Endothelial cell of umbilical vein (primary cell): ENCODE data around the gene BRD2. TPM values are rescaled to one million over a fixed set of nuclear protein-coding genes. Genes with fewer than 3 reads are reported as not detected.

Source experiments
- BruUV-seq: library from RNA; stranded (reverse); fragments of 400-500 nt; replicated peaks from 2 replicates; lab custom pipeline; 2021; lab: Mats Ljungman, UMichigan
- CTCF ChIA-PET: fragments of 300-600, 350-600 bp; sonication (Branson Sonifier 250); formaldehyde crosslinking; loops from one replicate; lab custom pipeline; 2021; ENCODE audit warnings: antibody characterized with exemption, inconsistent platforms; lab: Charles Lee
- POLR2A ChIA-PET: fragments of 300-600, 350-600 bp; sonication (Branson Sonifier 250); formaldehyde crosslinking; loops from one replicate; lab custom pipeline; 2021; ENCODE audit warnings: antibody characterized with exemption, inconsistent platforms; lab: Charles Lee
- DNase-seq: peaks from one replicate; pipeline ENCODE4 v3.0.0-alpha.2; 2011; ENCODE audit warnings: low read depth, low spot score
- FAIRE-seq: peaks from 2 replicates; lab custom pipeline; 2011; peaks lifted over from hg19 to GRCh38; lab: Jason Lieb, UNC
- H2AFZ ChIP-seq: 2 replicates; pipeline ENCODE4 v1.6.0; 2012; ENCODE audit warnings: low read depth, low read length, control low read depth, inconsistent platforms
- H3K27ac ChIP-seq: 2 replicates; pipeline ENCODE4 v1.5.1; 2011; ENCODE audit warnings: low read depth, mild to moderate bottlenecking, control low read depth, low read length, moderate library complexity; ENCODE audit not compliant: insufficient read depth
- H3K27me3 ChIP-seq, 2 experiments: 2 replicates each; pipeline versions ENCODE4 v1.6.0 to v1.6.1; 2011; ENCODE audit warnings: low read length in 2 of 2, mixed read lengths in 1 of 2; ENCODE audit not compliant: control insufficient read depth in 2 of 2, insufficient read depth in 2 of 2
- H3K36me3 ChIP-seq, 2 experiments: 2 replicates in 1 of 2; 3 replicates in 1 of 2; pipeline ENCODE4 v1.5.1; 2011; ENCODE audit warnings: low read length in 2 of 2, mild to moderate bottlenecking in 1 of 2, moderate library complexity in 1 of 2; ENCODE audit not compliant: control insufficient read depth in 2 of 2, insufficient read depth in 2 of 2; ENCODE audit errors: extremely low read depth in 1 of 2
- H3K4me1 ChIP-seq: 3 replicates; pipeline ENCODE4 v1.5.1; 2011; ENCODE audit warnings: mild to moderate bottlenecking, low read length; ENCODE audit not compliant: control insufficient read depth, insufficient read depth; ENCODE audit errors: extremely low read depth
- H3K4me2 ChIP-seq: 2 replicates; pipeline ENCODE4 v1.6.1; 2011; ENCODE audit warnings: low read length, control low read depth, mixed read lengths; ENCODE audit not compliant: insufficient read depth
- H3K4me3 ChIP-seq, 3 experiments: fragments of 200-600 bp in 1 of 3; sonication (generic), shearing (Covaris generic) in 1 of 3; replicated peaks in 1 of 3; 2 replicates each; pipeline ENCODE4 v1.5.1; 2011 to 2016; ENCODE audit warnings: control low read depth in 3 of 3, low read length in 3 of 3, mild to moderate bottlenecking in 2 of 3, inconsistent platforms in 1 of 3, low read depth in 1 of 3, moderate library complexity in 1 of 3; ENCODE audit not compliant: insufficient read depth in 1 of 3
- H3K79me2 ChIP-seq: 2 replicates; pipeline ENCODE4 v1.6.0; 2012; ENCODE audit warnings: low read length, inconsistent platforms; ENCODE audit not compliant: control insufficient read depth, insufficient read depth
- H3K9ac ChIP-seq: replicated peaks from 2 replicates; pipeline ENCODE3; 2011; ENCODE audit warnings: low read length, control low read depth; ENCODE audit not compliant: insufficient read depth; ENCODE audit errors: extremely low read depth
- H3K9me1 ChIP-seq: replicated peaks from 3 replicates; pipeline ENCODE4 v1.6.0; 2011; ENCODE audit warnings: mild to moderate bottlenecking, low read length; ENCODE audit not compliant: control insufficient read depth, insufficient read depth; ENCODE audit errors: extremely low read depth
- H3K9me3 ChIP-seq: replicated peaks from 2 replicates; pipeline ENCODE4 v1.5.1; 2012; ENCODE audit warnings: low read length, inconsistent platforms; ENCODE audit not compliant: control insufficient read depth, insufficient read depth
- H4K20me1 ChIP-seq: replicated peaks from 2 replicates; pipeline ENCODE3; 2011; ENCODE audit warnings: mild to moderate bottlenecking, low read length; ENCODE audit not compliant: control insufficient read depth, insufficient read depth; ENCODE audit errors: extremely low read depth
- CTCF ChIP-seq, 2 donors: IDR thresholded peaks; 1 replicate in 1 of 2; 2 replicates in 1 of 2; pipeline ENCODE4 v1.5.1; 2011; ENCODE audit warnings: low read length in 2 of 2, mild to moderate bottlenecking in 2 of 2, moderate library complexity in 2 of 2, control low read depth in 1 of 2, inconsistent platforms in 1 of 2, low read depth in 1 of 2; ENCODE audit not compliant: insufficient read depth in 1 of 2; ENCODE audit errors: extremely low read depth in 1 of 2
- EZH2 ChIP-seq: IDR thresholded peaks from 2 replicates; pipeline ENCODE4 v1.6.1; 2012; ENCODE audit warnings: borderline replicate concordance, low read depth, mild to moderate bottlenecking, moderate library complexity, low read length, inconsistent platforms; ENCODE audit not compliant: severe bottlenecking
- FOS ChIP-seq: IDR thresholded peaks from 2 replicates; pipeline ENCODE4 v1.6.1; 2011; ENCODE audit warnings: mild to moderate bottlenecking, low read length, moderate library complexity, borderline replicate concordance; ENCODE audit not compliant: insufficient read depth
- GATA2 ChIP-seq: IDR thresholded peaks from 2 replicates; pipeline ENCODE4 v1.7.0; 2011; ENCODE audit warnings: low read depth, mild to moderate bottlenecking, moderate library complexity, mixed read lengths, low read length; ENCODE audit not compliant: insufficient read length, insufficient read depth
- JUN ChIP-seq: IDR thresholded peaks from 2 replicates; pipeline ENCODE4 v1.6.1; 2011; ENCODE audit warnings: borderline replicate concordance, low read depth; ENCODE audit not compliant: insufficient read length, insufficient read depth
- MAX ChIP-seq: IDR thresholded peaks from 2 replicates; pipeline ENCODE4 v1.6.1; 2011; ENCODE audit not compliant: insufficient read depth, insufficient read length
- MYC ChIP-seq: IDR thresholded peaks from one replicate; pipeline ENCODE4 v1.6.1; 2011; ENCODE audit warnings: mild to moderate bottlenecking, low read depth, low read length
- POLR2A ChIP-seq: IDR thresholded peaks from 2 replicates; pipeline ENCODE4 v1.6.1; 2012; ENCODE audit warnings: low read depth, mild to moderate bottlenecking, control low read depth, low read length
- POLR2AphosphoS5 ChIP-seq: IDR thresholded peaks from 2 replicates; pipeline ENCODE4 v1.6.1; 2012; ENCODE audit warnings: low read depth, mild to moderate bottlenecking, control low read depth, low read length, moderate library complexity; ENCODE audit not compliant: insufficient read depth
- dilution Hi-C: fragments of 300-500 bp; cut with MboI; formaldehyde crosslinking; loops from one replicate; pipeline ENCODE4 v1.15.0; 2019; ENCODE audit warnings: low sequenced_read_pairs; ENCODE audit not compliant: extremely low pct_ligation_motif_present
- intact Hi-C: fragments of 100-400 bp; cut with micrococcal nuclease; formaldehyde crosslinking; loops from one replicate; pipeline ENCODE4 v1.10.0; 2022
- polyA plus RNA-seq, 4 experiments: library from polyadenylated mRNA; depleted of rRNA in 3 of 4; stranded (reverse) in 3 of 4; unstranded in 1 of 4; fragments of >200 nt; gene quantifications; 2 replicates each; pipeline versions ENCODE4 v1.2.1 to v1.2.3, GENCODE V29; 2011 to 2012; ENCODE audit warnings: missing spikeins in 1 of 4
- total RNA-seq: library from RNA; stranded (reverse); gene quantifications from 2 replicates; pipeline ENCODE4 v1.2.3, GENCODE V29; 2021

BRD2 gene
- total and polyA plus RNA-seq, 2 donors (not counting 3 experiments of a cell fraction or from before 2014, with no cell fraction given), result 131 to 197 TPM

- Histone ChIP-seq H3K4me1 (no peaks in the 10 kb centered on the region), H3K36me3 (no peaks in the 10 kb centered on the region)
- BruUV-seq, result no TSS peak
These were observed 61.9 kb downstream of the BRD2 start for GRCh38 chr6:33030245-33030644.

More at GRCh38 chr6:33030245-33030644, 61.9 kb downstream of the BRD2 start:
- dilution Hi-C loops (no loop called here), intact Hi-C loops (no loop called here)
- H3K9me1 ChIP-seq, result no peaks in the 10 kb centered on the region
- POLR2A ChIA-PET, result no interaction called here
- FAIRE-seq (no peak), DNase-seq (no peak)
- H3K9me3 ChIP-seq, result no peaks in the 10 kb centered on the region
- no peak overlapping the region for H3K4me2 ChIP-seq
- no peaks in the 10 kb centered on the region for H4K20me1 ChIP-seq
- CTCF ChIA-PET, result interaction anchor here (1.1 kb wide), 2 partner anchors 16 to 162 kb away, joined by 3 read pairs; no protein-coding TSS in a partner anchor
- no peak overlapping the region for H2AFZ ChIP-seq
- no peaks in the 10 kb centered on the region for H3K79me2 ChIP-seq
- H3K27me3 ChIP-seq, result peaks cover 18 to 61% of the 10 kb centered on the region in 2 experiments
- no peak overlapping the region for H3K9ac ChIP-seq
- H3K27ac ChIP-seq, result no peak overlapping the region
- H3K4me3 ChIP-seq, result no peak overlapping the region
- no peak for TF ChIP-seq MAX
- no peak for TF ChIP-seq CTCF (IDR thresholded peaks at IDR 0.05; ENCODE audit: extremely low read depth in 1 of 2, insufficient read depth in 1 of 2, low read depth in 1 of 2, low read length in 2 of 2)
- TF ChIP-seq FOS, result no peak
- TF ChIP-seq POLR2AphosphoS5, result no peak
- no peak for TF ChIP-seq POLR2A
- TF ChIP-seq EZH2, result no peak
- no peak for TF ChIP-seq GATA2
- TF ChIP-seq JUN, result no peak
- no peak for TF ChIP-seq MYC

Other genes with a start within 250 kb of the BRD2 start
- not detected in 2 replicates for gene HLA-DQA2, start 227.2 kb upstream of the BRD2 start, total RNA-seq
- gene HLA-DQA2, start 227.2 kb upstream of the BRD2 start, polyA plus RNA-seq, result not detected in 2 replicates
- gene HLA-DQB2, start 205.1 kb upstream of the BRD2 start, total RNA-seq, result not detected in 2 replicates
- gene HLA-DQB2, start 205.1 kb upstream of the BRD2 start, polyA plus RNA-seq, result not detected in 2 replicates
- gene HLA-DOB, start 151.6 kb upstream of the BRD2 start, total RNA-seq, result 0.44 and 0.46 TPM in 2 replicates
- 0.10 and 0.54 TPM in 2 replicates for gene HLA-DOB, start 151.6 kb upstream of the BRD2 start, polyA plus RNA-seq
- gene TAP2, start 129.9 kb upstream of the BRD2 start, total RNA-seq, result 49.7 and 57.8 TPM in 2 replicates
- gene TAP2, start 129.9 kb upstream of the BRD2 start, polyA plus RNA-seq, result 14.1 and 18.4 TPM in 2 replicates
- gene PSMB8, start 124.5 kb upstream of the BRD2 start, total RNA-seq, result 25.7 and 40.1 TPM in 2 replicates
- 41.3 and 49.4 TPM in 2 replicates for gene PSMB8, start 124.5 kb upstream of the BRD2 start, polyA plus RNA-seq
- gene TAP1, start 114.9 kb upstream of the BRD2 start, total RNA-seq, result 18.8 and 25.9 TPM in 2 replicates
- gene TAP1, start 114.9 kb upstream of the BRD2 start, polyA plus RNA-seq, result 15.6 and 17.2 TPM in 2 replicates
- 2.7 and 6.3 TPM in 2 replicates for gene PSMB9, start 114.4 kb upstream of the BRD2 start, total RNA-seq
- gene PSMB9, start 114.4 kb upstream of the BRD2 start, polyA plus RNA-seq, result 6.3 and 6.4 TPM in 2 replicates
- 0.39 TPM in 1 of 2 replicates, not detected in the other for gene HLA-DMB, start 27.6 kb upstream of the BRD2 start, total RNA-seq
- 0.75 and 1.1 TPM in 2 replicates for gene HLA-DMB, start 27.6 kb upstream of the BRD2 start, polyA plus RNA-seq
- gene HLA-DMA, start 15.5 kb upstream of the BRD2 start, total RNA-seq, result 0.53 and 1.2 TPM in 2 replicates
- gene HLA-DMA, start 15.5 kb upstream of the BRD2 start, polyA plus RNA-seq, result 7.7 and 10.9 TPM in 2 replicates
- gene HLA-DOA, start 41.0 kb downstream of the BRD2 start, total RNA-seq, result not detected in 2 replicates
- not detected in 2 replicates for gene HLA-DOA, start 41.0 kb downstream of the BRD2 start, polyA plus RNA-seq
- 11.4 TPM in 1 of 2 replicates, not detected in the other for gene HLA-DPA1, start 105.1 kb downstream of the BRD2 start, total RNA-seq
- 18.9 and 23.2 TPM in 2 replicates for gene HLA-DPA1, start 105.1 kb downstream of the BRD2 start, polyA plus RNA-seq
- gene HLA-DPB1, start 107.4 kb downstream of the BRD2 start, total RNA-seq, result 2.3 and 19.1 TPM in 2 replicates
- 26.1 and 38.0 TPM in 2 replicates for gene HLA-DPB1, start 107.4 kb downstream of the BRD2 start, polyA plus RNA-seq
- gene COL11A2, start 223.9 kb downstream of the BRD2 start, total RNA-seq, result 1.3 and 1.7 TPM in 2 replicates
- 0.49 and 0.65 TPM in 2 replicates for gene COL11A2, start 223.9 kb downstream of the BRD2 start, polyA plus RNA-seq
- gene RXRB, start 232.1 kb downstream of the BRD2 start, total RNA-seq, result 43.4 and 45.6 TPM in 2 replicates
- gene RXRB, start 232.1 kb downstream of the BRD2 start, polyA plus RNA-seq, result 44.4 and 48.1 TPM in 2 replicates
- 129 and 138 TPM in 2 replicates for gene SLC39A7, start 232.3 kb downstream of the BRD2 start, total RNA-seq
- 92.2 and 99.8 TPM in 2 replicates for gene SLC39A7, start 232.3 kb downstream of the BRD2 start, polyA plus RNA-seq
- gene HSD17B8, start 236.1 kb downstream of the BRD2 start, total RNA-seq, result 4.0 and 4.3 TPM in 2 replicates
- gene HSD17B8, start 236.1 kb downstream of the BRD2 start, polyA plus RNA-seq, result 8.2 and 8.4 TPM in 2 replicates
- 26.8 and 28.0 TPM in 2 replicates for gene RING1, start 239.9 kb downstream of the BRD2 start, total RNA-seq
- 27.9 and 32.9 TPM in 2 replicates for gene RING1, start 239.9 kb downstream of the BRD2 start, polyA plus RNA-seq